H1 (cell line): Measurements from ENCODE around the gene MEF2B. TPM values are rescaled to one million over a fixed set of nuclear protein-coding genes. Genes with fewer than 3 reads are reported as not detected.

Experiments used
- CBX8 ChIP-seq: fragments of 300-800, 300-1000 bp; sonication (generic); IDR thresholded peaks from 2 replicates; pipeline ENCODE4 v1.7.1; 2016; ENCODE audit warnings: low read depth, low read length, borderline replicate concordance
- CREB1 ChIP-seq: IDR thresholded peaks from 2 replicates; pipeline ENCODE4 v1.6.1; 2012; ENCODE audit warnings: inconsistent platforms
- EP300 ChIP-seq, 2 experiments: IDR thresholded peaks; 1 replicate in 1 of 2; 2 replicates in 1 of 2; pipeline ENCODE4 v1.6.1; 2011 to 2012; ENCODE audit warnings: low read depth in 2 of 2, low read length in 2 of 2, mild to moderate bottlenecking in 2 of 2, borderline replicate concordance in 1 of 2, inconsistent platforms in 1 of 2, moderate library complexity in 1 of 2
- EZH2 ChIP-seq: fragments of 200-600 bp; sonication (generic); IDR thresholded peaks from 2 replicates; pipeline ENCODE4 v1.7.1; 2012; ENCODE audit warnings: low read depth, mild to moderate bottlenecking, moderate library complexity, low read length, inconsistent platforms; ENCODE audit not compliant: severe bottlenecking
- FOSL1 ChIP-seq: IDR thresholded peaks from 2 replicates; pipeline ENCODE4 v1.6.1; 2011; ENCODE audit warnings: mild to moderate bottlenecking, low read depth, low read length, moderate library complexity; ENCODE audit not compliant: insufficient read depth
- GTF2F1 ChIP-seq: IDR thresholded peaks from 2 replicates; pipeline ENCODE4 v1.6.1; 2012; ENCODE audit warnings: low read depth, low read length, improper control_type of control experiment, borderline replicate concordance
- HDAC6 ChIP-seq: IDR thresholded peaks from one replicate; pipeline ENCODE4 v1.7.1; 2012; ENCODE audit warnings: low read depth, mild to moderate bottlenecking, inconsistent platforms, low read length, moderate library complexity
- KDM1A ChIP-seq: fragments of 200-600, 300-600 bp; sonication (generic); IDR thresholded peaks from 2 replicates; pipeline ENCODE4 v1.7.1; 2016; ENCODE audit warnings: mild to moderate bottlenecking, low read length, borderline replicate concordance
- KDM4A ChIP-seq: IDR thresholded peaks from one replicate; pipeline ENCODE4 v1.7.1; 2012; ENCODE audit warnings: low read depth, mild to moderate bottlenecking, moderate library complexity, low read length, inconsistent platforms; ENCODE audit not compliant: severe bottlenecking
- KDM5A ChIP-seq: fragments of 200-600 bp; IDR thresholded peaks from 2 replicates; pipeline ENCODE4 v1.7.1; 2012; ENCODE audit warnings: mild to moderate bottlenecking, low read length, inconsistent platforms, mixed read lengths
- MAX ChIP-seq: IDR thresholded peaks from 2 replicates; pipeline ENCODE4 v1.6.1; 2012; ENCODE audit warnings: inconsistent platforms
- NRF1 ChIP-seq: IDR thresholded peaks from 2 replicates; pipeline ENCODE4 v1.6.1; 2011; ENCODE audit warnings: mild to moderate bottlenecking, low read depth, low read length, improper control_type of control experiment
- PHF8 ChIP-seq: fragments of 200-600 bp; sonication (generic); conservative IDR thresholded peaks from 2 replicates; pipeline ENCODE4 v1.7.1; 2012; ENCODE audit warnings: low read depth, mild to moderate bottlenecking, inconsistent platforms, low read length, moderate library complexity
- POLR2A ChIP-seq, 2 experiments: IDR thresholded peaks; 1 replicate in 1 of 2; 2 replicates in 1 of 2; pipeline ENCODE4 v1.6.1; 2011; ENCODE audit warnings: low read depth in 2 of 2, low read length in 2 of 2, mild to moderate bottlenecking in 2 of 2; ENCODE audit errors: control extremely low read depth in 1 of 2
- POU5F1 ChIP-seq: IDR thresholded peaks from 2 replicates; pipeline ENCODE4 v1.6.1; 2011; ENCODE audit warnings: low read depth, mild to moderate bottlenecking, low read length, moderate library complexity
- RFX5 ChIP-seq: IDR thresholded peaks from 2 replicates; pipeline ENCODE4 v1.6.1; 2011; ENCODE audit warnings: low read depth, low read length, improper control_type of control experiment, borderline replicate concordance
- RNF2 ChIP-seq: fragments of 200-900, 300-1000 bp; sonication (generic); IDR thresholded peaks from 2 replicates; pipeline ENCODE4 v1.7.1; 2016; ENCODE audit warnings: borderline replicate concordance, low read depth, mild to moderate bottlenecking, antibody characterized with exemption, low read length; ENCODE audit not compliant: poor library complexity, severe bottlenecking; ENCODE audit errors: missing control alignments
- RXRA ChIP-seq: IDR thresholded peaks from 2 replicates; pipeline ENCODE4 v1.6.1; 2011; ENCODE audit warnings: low read depth, mild to moderate bottlenecking, low read length, moderate library complexity; ENCODE audit not compliant: insufficient read depth
- SIRT6 ChIP-seq: IDR thresholded peaks from one replicate; pipeline ENCODE4 v1.7.1; 2012; ENCODE audit warnings: low read length, inconsistent platforms
- SIX5 ChIP-seq: IDR thresholded peaks from 2 replicates; pipeline ENCODE4 v1.6.1; 2011; ENCODE audit warnings: mild to moderate bottlenecking, low read depth, low read length
- SP2 ChIP-seq: IDR thresholded peaks from 2 replicates; pipeline ENCODE4 v1.6.1; 2012; ENCODE audit warnings: mild to moderate bottlenecking, low read length, inconsistent platforms
- SUZ12 ChIP-seq: fragments of 200-600 bp; sonication (generic); IDR thresholded peaks from 2 replicates; pipeline ENCODE4 v1.6.1; 2012; ENCODE audit warnings: mild to moderate bottlenecking, inconsistent platforms, low read length, moderate library complexity, mixed read lengths
- TAF7 ChIP-seq: optimal IDR thresholded peaks from 2 replicates; pipeline ENCODE3; 2011; ENCODE audit warnings: low read depth, mild to moderate bottlenecking, inconsistent platforms, low read length, moderate library complexity, borderline replicate concordance
- TEAD4 ChIP-seq: IDR thresholded peaks from 2 replicates; pipeline ENCODE4 v1.6.1; 2012; ENCODE audit warnings: low read depth, low read length, inconsistent platforms, mixed read lengths
- YY1 ChIP-seq: IDR thresholded peaks from 2 replicates; pipeline ENCODE4 v1.6.1; 2011; ENCODE audit warnings: low read depth, mild to moderate bottlenecking, low read length
- polyA plus RNA-seq, 7 experiments: library from polyadenylated mRNA; depleted of rRNA in 3 of 7; stranded (reverse) in 5 of 7; unstranded in 2 of 7; fragments of >200 nt in 5 of 7; fragments of 200-250 nt in 2 of 7; gene quantifications; 1 replicate in 5 of 7; 2 replicates in 1 of 7; 4 replicates in 1 of 7; pipeline versions ENCODE4 v1.2.1 to v1.2.3, GENCODE V29; 2011 to 2013; ENCODE audit warnings: missing spikeins in 2 of 7, mixed read lengths in 2 of 7
- total RNA-seq: library from RNA; stranded (reverse); fragmentation: NEBNext Ultra II Directional; extraction: Animal tissue kit (Norgen Biotek cat#: 25700); gene quantifications from 2 replicates; pipeline ENCODE4 v1.2.1, GENCODE V29; 2021

Gene MEF2B
- total and polyA plus RNA-seq, 2 of the 8 experiments (the other 6 are each of a cell fraction or from before 2014, with no cell fraction given), result 2.8 to 3.7 TPM

- peak in 1 of 2 experiments; percentile 94; a peak in 2 of 3 replicates for TF ChIP-seq POLR2A (IDR thresholded peaks at IDR 0.05; ENCODE audit: control extremely low read depth in 1 of 2, low read depth in 2 of 2, low read length in 2 of 2)
- no peak for TF ChIP-seq SP2
- TF ChIP-seq FOSL1, result no peak
- no peak for TF ChIP-seq TEAD4
- TF ChIP-seq GTF2F1, result no peak
- peak; percentile 93 for TF ChIP-seq MAX
- TF ChIP-seq PHF8, result peak; percentile 96
- no peak for TF ChIP-seq SIRT6
- 0 out of 2 replicates have a peak, but pooled peaks have one; percentile 24 for TF ChIP-seq YY1
- TF ChIP-seq HDAC6, result no peak
- TF ChIP-seq CBX8, result no peak
- TF ChIP-seq KDM1A, result peak; percentile 71; the same call in 1 of the 2 replicates
- no peak for TF ChIP-seq RXRA
- TF ChIP-seq RFX5, result no peak
- TF ChIP-seq KDM4A, result no peak
- TF ChIP-seq EZH2, result no peak
- no peak for TF ChIP-seq KDM5A
- TF ChIP-seq SIX5, result no peak
- no peak for TF ChIP-seq POU5F1
- no peak for TF ChIP-seq EP300 (IDR thresholded peaks at IDR 0.05; ENCODE audit: borderline replicate concordance in 1 of 2, low read depth in 2 of 2, low read length in 2 of 2)
- TF ChIP-seq CREB1, result peak; percentile 19; the same call in 1 of the 2 replicates
- no peak for TF ChIP-seq RNF2
- no peak for TF ChIP-seq TAF7
- no peak for TF ChIP-seq NRF1
- no peak for TF ChIP-seq SUZ12
Observed at GRCh38 chr19:19105365-19106055, 64.6 kb downstream of the MEF2B start (continued).
